Heart right ventricle (tissue), 16 donors: Measurements from ENCODE around the gene CNTN4. TPM values are rescaled to one million over a fixed set of nuclear protein-coding genes. Genes with fewer than 3 reads are reported as not detected.
A peak's percentile ranks its signal among the peaks of the same experiment; 100 is the strongest.

Source experiments
- ATAC-seq, 8 donors: fragments of 200-7000 bp; cut with Tn5 transposase; one replicate each; pipeline ENCODE4 v1.9.1; 2020; ENCODE audit warnings: mild to moderate bottlenecking in 8 of 8, moderate library complexity in 8 of 8, moderate number of reproducible peaks in 1 of 8
- DNase-seq, 2 donors: peaks; one replicate each; pipeline ENCODE4 v3.0.0-alpha.2; 2020
- H3K27ac ChIP-seq, 10 donors: fragments of 200-600 bp; sonication (generic) in 2 of 10; one replicate each; pipeline versions ENCODE4 v1.5.0 to v1.8.0; 2020 to 2022; ENCODE audit warnings: mild to moderate bottlenecking in 3 of 10
- H3K27me3 ChIP-seq, 7 donors: fragments of 200-600 bp; one replicate each; pipeline ENCODE4 v1.8.0; 2021 to 2022; ENCODE audit warnings: mild to moderate bottlenecking in 2 of 7
- H3K36me3 ChIP-seq, 9 donors: fragments of 200-600 bp; sonication (generic) in 1 of 9; one replicate each; pipeline versions ENCODE4 v1.5.0 to v1.8.0; 2020 to 2022; ENCODE audit warnings: mild to moderate bottlenecking in 2 of 9
- H3K4me1 ChIP-seq, 9 donors: fragments of 200-600 bp; sonication (generic) in 1 of 9; one replicate each; pipeline versions ENCODE4 v1.5.0 to v1.8.0; 2020 to 2022; ENCODE audit warnings: mild to moderate bottlenecking in 4 of 9
- H3K4me3 ChIP-seq, 10 donors: fragments of 200-600 bp; sonication (generic) in 2 of 10; one replicate each; pipeline versions ENCODE4 v1.5.0 to v1.8.0; 2020 to 2022; ENCODE audit warnings: mild to moderate bottlenecking in 7 of 10, moderate library complexity in 2 of 10
- H3K9me3 ChIP-seq, 11 donors: fragments of 200-600 bp in 10 of 11; sonication (generic) in 2 of 11; one replicate each; pipeline versions ENCODE4 v1.5.0 to v1.8.0; 2013 to 2022; ENCODE audit warnings: mild to moderate bottlenecking in 2 of 11, control low read depth in 1 of 11, moderate library complexity in 1 of 11
- CTCF ChIP-seq, 9 donors: fragments of 200-600 bp; sonication (generic) in 2 of 9; IDR thresholded peaks; one replicate each; pipeline versions ENCODE4 v1.5.0 to v1.8.0; 2021 to 2022; ENCODE audit warnings: antibody characterized with exemption in 9 of 9, mild to moderate bottlenecking in 5 of 9, moderate library complexity in 1 of 9
- WGBS, 2 donors: extraction: QIAGEN DNeasy Blood & Tissue Kit; methylation state at CpG; one replicate each; pipeline ENCODE4 v1.1.7; 2013; ENCODE audit warnings: inconsistent platforms in 1 of 2; 5-methylcytosine and 5-hydroxymethylcytosine counted together
- intact Hi-C, 10 donors: fragments of 100-400 bp; cut with DNase I; formaldehyde crosslinking; loops; one replicate each; pipeline versions ENCODE4 v1.11.1 to v1.14.2; 2022
- polyA plus RNA-seq, 2 donors: library from polyadenylated mRNA; stranded (reverse); fragments of 200-250 nt; gene quantifications; one replicate each; pipeline ENCODE4 v1.2.3, GENCODE V29; 2013
- total RNA-seq, 10 donors: library from RNA; stranded (reverse); fragmentation: NEBNext Ultra II Directional in 3 of 10; extraction: Animal tissue kit (Norgen Biotek cat#: 25700) in 3 of 10; gene quantifications; one replicate each; pipeline versions ENCODE4 v1.2.1 to v1.2.4, GENCODE V29; 2021 to 2023
- donor health status: Arrhythmogenic right ventricular cardiomyopathy.
- donor health status: ischemic (EF 13 %, LVEDD 7.1; RV severe dilation, severe dysfunction).
- donor health status: healthy with polysubstance abuse.
- donor health status: DM: no; HTN: yes; CAD: no.
- donor health status: DM: no; HTN: no; CAD: no.
- donor health status: ischemic (EF 25% LVEDD 6.9; RV normal size, moderate dysfunction).
- donor health status: ischemic (EF 25% LVEDD 5.7; RV mildly dilated, moderate dysfunction).
- donor health status: healthy.
- donor health status: DM: yes; HTN: yes; CAD: no.
- donor health status: Ischemic cardiomyopathy.
- donor health status: ischemic (EF 35%, LVEDD 5.7; RV mildly dilated, moderate dysfunction).
- donor health status: nonischemic (EF 11% LVEDD 7.7; RV severe dilation, severe dysfunction).
- donor health status: DM: yes; HTN: yes; CAD: no.
- donor health status: PGD.
- donor health status: ischemic (EF 29% LVEDD 5.4; RV normal size, mild dysfunction).
- donor health status: nonischemic (EF 23%, LVEDD 6.1; RV moderate dilation, normal function).

Gene CNTN4
- total and polyA plus RNA-seq, 12 donors: 0.48 to 4.7 (median 2.5) TPM

GRCh38 chr3:2823437-2824211 lies 725.0 kb downstream of the CNTN4 start:
- no peak for TF ChIP-seq CTCF (IDR thresholded peaks at IDR 0.05)
- intact Hi-C loops: no loop called here
- ATAC-seq (no peak), DNase-seq (no peak)
- no peaks in the 10 kb centered on the region for H3K36me3 ChIP-seq
- no peak overlapping the region for H3K4me3 ChIP-seq
- no peaks in the 10 kb centered on the region for H3K9me3 ChIP-seq
- no peaks in the 10 kb centered on the region for H3K4me1 ChIP-seq
- H3K27ac ChIP-seq: no peak overlapping the region
- 86 to 88% methylated on average over 8 of the region's 8 CpGs for WGBS, 2 donors
- H3K27me3 ChIP-seq: no peaks in the 10 kb centered on the region

- Histone ChIP-seq H3K27ac (no peak overlapping the region), H3K27me3 (no peaks in the 10 kb centered on the region), H3K4me3 (no peak overlapping the region), H3K4me1 (no peaks in the 10 kb centered on the region), H3K9me3 (no peaks in the 10 kb centered on the region), H3K36me3 (no peaks in the 10 kb centered on the region)
- DNase-seq (no peak), ATAC-seq (no peak)
- WGBS, 2 donors: 79 to 88% methylated on average over 4 of the region's 4 CpGs
- intact Hi-C loops: no loop called here
- TF ChIP-seq CTCF (IDR thresholded peaks at IDR 0.05): no peak
Measured at GRCh38 chr3:2826036-2826435, 727.4 kb downstream of the CNTN4 start.

GRCh38 chr3:2826453-2826852 lies 727.8 kb downstream of the CNTN4 start:
- DNase-seq (no peak), ATAC-seq (no peak)
- no peaks in the 10 kb centered on the region for H3K27me3 ChIP-seq
- no peaks in the 10 kb centered on the region for H3K36me3 ChIP-seq
- no peak for TF ChIP-seq CTCF (IDR thresholded peaks at IDR 0.05)
- no peaks in the 10 kb centered on the region for H3K4me1 ChIP-seq
- H3K27ac ChIP-seq: no peak overlapping the region
- no peak overlapping the region for H3K4me3 ChIP-seq
- intact Hi-C loops: no loop called here
- 71 to 72% methylated on average over 3 of the region's 3 CpGs for WGBS, 2 donors
- no peaks in the 10 kb centered on the region for H3K9me3 ChIP-seq

- no peak overlapping the region for H3K4me3 ChIP-seq
- intact Hi-C loops: no loop called here
- H3K4me1 ChIP-seq: no peaks in the 10 kb centered on the region
- H3K9me3 ChIP-seq: no peaks in the 10 kb centered on the region
- no peak overlapping the region for H3K27ac ChIP-seq
- no peak for TF ChIP-seq CTCF (IDR thresholded peaks at IDR 0.05)
- H3K27me3 ChIP-seq: no peaks in the 10 kb centered on the region
- ATAC-seq (peak in 1 of 8 donors; percentile 36), DNase-seq (no peak)
- 49 to 53% methylated on average over 6 of the region's 6 CpGs for WGBS, 2 donors
- no peaks in the 10 kb centered on the region for H3K36me3 ChIP-seq
Measured at GRCh38 chr3:2837239-2837638, 738.6 kb downstream of the CNTN4 start.
